ENCODE data around the gene PIK3AP1. TPM values are rescaled to one million over a fixed set of nuclear protein-coding genes. Genes with fewer than 3 reads are reported as not detected.

PIK3AP1 gene
- total RNA-seq, 1 donor from 2014 or later, result 3.8 TPM

DNA sequence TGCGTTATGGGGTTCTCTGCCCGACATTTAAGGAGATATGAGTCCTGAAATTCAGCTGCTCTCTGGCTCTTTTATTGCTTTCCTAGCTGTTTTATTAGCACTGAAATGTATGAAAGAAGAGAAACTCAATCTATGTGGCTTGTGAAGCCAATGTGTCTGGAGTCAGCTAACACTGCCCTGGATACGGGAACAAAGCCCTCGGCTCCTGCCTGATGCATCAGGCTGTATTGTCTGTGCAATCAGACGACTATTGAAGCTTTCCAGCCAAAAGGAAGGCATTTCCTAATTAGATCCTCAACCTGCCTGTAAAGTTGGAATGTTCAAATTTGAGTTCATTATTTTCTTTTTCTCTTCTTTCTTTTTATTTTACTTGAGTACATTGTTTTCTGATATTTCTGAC lies 111.5 kb downstream of the PIK3AP1 start:
- peaks cover 6% of the 10 kb centered on the region for H3F3A ChIP-seq (ENCODE audit: low read depth)
- no peaks in the 10 kb centered on the region for H3K9me3 Mint-ChIP-seq
- DNase-seq (ENCODE audit: low spot score), result peak; percentile 56
- no peak overlapping the region for H3K27ac ChIP-seq
- TF ChIP-seq EZH2phosphoT487 (IDR thresholded peaks at IDR 0.05), result no peak
- no peak for TF ChIP-seq EZH2 (IDR thresholded peaks at IDR 0.05)
- no peak for TF ChIP-seq CTCF (IDR thresholded peaks at IDR 0.05)
- H3K27me3 Mint-ChIP-seq (ENCODE audit: insufficient read depth, low read depth), result peaks cover 9% of the 10 kb centered on the region
- peaks cover 9% of the 10 kb centered on the region for H3K4me1 ChIP-seq
- H3K9ac ChIP-seq, result no peak overlapping the region
- H3K9me3 ChIP-seq (ENCODE audit: low read depth), result no peaks in the 10 kb centered on the region
- H2AFZ ChIP-seq (replicated peaks), result peak overlapping the region; percentile 30
- no peaks in the 10 kb centered on the region for H3K27me3 ChIP-seq
- no peak overlapping the region for H3K4me3 Mint-ChIP-seq
- peaks cover 20% of the 10 kb centered on the region for H3K4me1 Mint-ChIP-seq
- no peaks in the 10 kb centered on the region for H3K36me3 Mint-ChIP-seq
- H3K27ac Mint-ChIP-seq, result no peak overlapping the region
- no peaks in the 10 kb centered on the region for H4K20me1 ChIP-seq (ENCODE audit: low read depth)
- H3K36me3 ChIP-seq, result no peaks in the 10 kb centered on the region
- H3K79me2 ChIP-seq (ENCODE audit: low read depth), result no peaks in the 10 kb centered on the region
- no peak overlapping the region for H3K4me2 ChIP-seq
- no peak overlapping the region for H3K4me3 ChIP-seq

GRCh38 chr10:96608262-96608661 lies 112.1 kb downstream of the PIK3AP1 start:
- Histone ChIP-seq H3K36me3 (no peaks in the 10 kb centered on the region), H3K4me3 (no peak overlapping the region), H3K27me3 (no peaks in the 10 kb centered on the region), H3K27ac (no peak overlapping the region), H3K79me2 (ENCODE audit: low read depth) (no peaks in the 10 kb centered on the region), H4K20me1 (ENCODE audit: low read depth) (no peaks in the 10 kb centered on the region), H3K4me1 (peaks cover 9% of the 10 kb centered on the region), H3K4me2 (no peak overlapping the region), H3K9ac (no peak overlapping the region), H2AFZ (replicated peaks) (no peak overlapping the region), H3F3A (ENCODE audit: low read depth) (peaks cover 6% of the 10 kb centered on the region), H3K9me3 (ENCODE audit: low read depth) (no peaks in the 10 kb centered on the region)
- DNase-seq (ENCODE audit: low spot score), result no peak
- TF ChIP-seq EZH2phosphoT487 (IDR thresholded peaks at IDR 0.05), result no peak
- TF ChIP-seq CTCF (IDR thresholded peaks at IDR 0.05), result no peak
- TF ChIP-seq EZH2 (IDR thresholded peaks at IDR 0.05), result no peak
- H3K4me3 Mint-ChIP-seq, result no peak overlapping the region
- H3K9me3 Mint-ChIP-seq, result no peaks in the 10 kb centered on the region
- H3K4me1 Mint-ChIP-seq, result peaks cover 20% of the 10 kb centered on the region
- no peak overlapping the region for H3K27ac Mint-ChIP-seq
- peaks cover 9% of the 10 kb centered on the region for H3K27me3 Mint-ChIP-seq (ENCODE audit: insufficient read depth, low read depth)
- no peaks in the 10 kb centered on the region for H3K36me3 Mint-ChIP-seq

DNA sequence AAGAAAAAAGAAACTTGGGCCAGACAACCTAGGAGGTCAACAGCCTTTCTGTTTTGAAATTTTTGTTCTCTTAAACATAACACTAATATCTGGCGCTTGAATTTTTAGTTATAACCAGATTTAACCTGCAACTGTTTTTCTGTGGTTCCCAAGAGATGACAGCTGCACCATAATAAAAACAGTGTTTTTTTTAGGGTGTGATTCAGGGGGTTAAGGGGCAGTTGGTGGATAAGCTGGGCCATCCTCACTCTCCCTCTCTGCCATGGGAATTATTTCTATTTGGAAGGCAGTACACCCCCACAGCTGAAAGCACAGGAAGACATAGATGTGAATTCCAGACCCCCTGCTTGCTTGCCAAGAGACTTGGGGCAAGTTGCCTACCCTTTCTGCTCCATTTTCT lies 113.4 kb downstream of the PIK3AP1 start:
- H3K4me3 Mint-ChIP-seq, result no peak overlapping the region
- no peaks in the 10 kb centered on the region for H3K9me3 Mint-ChIP-seq
- no peaks in the 10 kb centered on the region for H3K9me3 ChIP-seq (ENCODE audit: low read depth)
- DNase-seq (ENCODE audit: low spot score), result no peak
- no peaks in the 10 kb centered on the region for H3K79me2 ChIP-seq (ENCODE audit: low read depth)
- H3K27me3 ChIP-seq, result no peaks in the 10 kb centered on the region
- no peak overlapping the region for H2AFZ ChIP-seq (replicated peaks)
- H4K20me1 ChIP-seq (ENCODE audit: low read depth), result no peaks in the 10 kb centered on the region
- no peak overlapping the region for H3K27ac ChIP-seq
- peaks cover 9% of the 10 kb centered on the region for H3K4me1 ChIP-seq
- H3K4me2 ChIP-seq, result no peak overlapping the region
- no peaks in the 10 kb centered on the region for H3K36me3 Mint-ChIP-seq
- H3K4me1 Mint-ChIP-seq, result peaks cover 20% of the 10 kb centered on the region
- no peak overlapping the region for H3K9ac ChIP-seq
- H3K27ac Mint-ChIP-seq, result no peak overlapping the region
- no peak overlapping the region for H3K4me3 ChIP-seq
- no peaks in the 10 kb centered on the region for H3K36me3 ChIP-seq
- TF ChIP-seq CTCF (IDR thresholded peaks at IDR 0.05) (no peak), EZH2phosphoT487 (IDR thresholded peaks at IDR 0.05) (no peak), EZH2 (IDR thresholded peaks at IDR 0.05) (no peak)
- H3K27me3 Mint-ChIP-seq (ENCODE audit: insufficient read depth, low read depth), result peaks cover 9% of the 10 kb centered on the region
- H3F3A ChIP-seq (ENCODE audit: low read depth), result peaks cover 6% of the 10 kb centered on the region
